A549 (cell line): ENCODE measurements around the gene NFE2L3. TPM values are rescaled to one million over a fixed set of nuclear protein-coding genes. Genes with fewer than 3 reads are reported as not detected.
A peak's percentile ranks its signal among the peaks of the same experiment; 100 is the strongest.

Experiments used
- ATAC-seq, 2 experiments: fragments of 200-7000 bp in 1 of 2; fragments of >200 bp in 1 of 2; cut with Nextera tagmentation in 1 of 2; cut with Tn5 transposase in 1 of 2; 3 replicates each; pipeline versions ENCODE4 v1.8.0 to v1.9.1; 2018 to 2020; ENCODE audit warnings: mild to moderate bottlenecking in 1 of 2, moderate library complexity in 1 of 2
- CTCF ChIA-PET: fragments of 300-600 bp; sonication (Branson Sonifier 250); formaldehyde crosslinking; extraction: SDS; loops from one replicate; lab custom pipeline; 2021; ENCODE audit warnings: antibody characterized with exemption, inconsistent platforms; lab: Yijun Ruan, JAX
- POLR2A ChIA-PET: fragments of 350-600 bp; formaldehyde crosslinking; extraction: SDS; loops from one replicate; lab custom pipeline; 2021; ENCODE audit warnings: antibody characterized with exemption, inconsistent platforms; lab: Yijun Ruan, JAX
- DNase-seq, 2 experiments: peaks; one replicate each; pipeline versions ENCODE4 v3.0.0 to v3.0.0-alpha.2; 2011 to 2016; ENCODE audit warnings: low read depth in 1 of 2, low spot score in 1 of 2
- FAIRE-seq: peaks from 2 replicates; lab custom pipeline; 2011; peaks lifted over from hg19 to GRCh38; lab: Jason Lieb, UNC
- H3K27ac ChIP-seq, 2 experiments: fragments of >200 bp; sonication (Bioruptor Twin); formaldehyde crosslinking; 3 replicates each; pipeline ENCODE4 v1.5.1; 2016 to 2017
- H3K4me1 ChIP-seq: fragments of >200 bp; sonication (Bioruptor Twin); formaldehyde crosslinking; 3 replicates; pipeline ENCODE4 v1.6.1; 2016
- H3K4me2 ChIP-seq: fragments of >200 bp; sonication (Bioruptor Twin); formaldehyde crosslinking; 3 replicates; pipeline ENCODE4 v1.6.1; 2016
- H3K4me3 ChIP-seq: fragments of >200 bp; sonication (Bioruptor Twin); formaldehyde crosslinking; 3 replicates; pipeline ENCODE4 v1.5.1; 2016
- H3K9me3 ChIP-seq: fragments of >200 bp; sonication (Bioruptor Twin); formaldehyde crosslinking; 3 replicates; pipeline ENCODE4 v1.6.1; 2016
- CHD4 ChIP-seq: fragments of 200-600 bp; sonication (generic); IDR thresholded peaks from 2 replicates; pipeline ENCODE4 v1.6.1; 2016; ENCODE audit warnings: antibody characterized with exemption, mild to moderate bottlenecking, borderline replicate concordance
- EHF ChIP-seq: fragments of 250-450 bp; sonication (Bioruptor Pico); IDR thresholded peaks from 2 replicates; pipeline ENCODE4 v1.5.0; 2020; ENCODE audit warnings: mild to moderate bottlenecking
- EP300 ChIP-seq, 2 experiments: fragments of >200 bp; sonication (Bioruptor Twin); formaldehyde crosslinking; IDR thresholded peaks; 2 replicates in 1 of 2; 3 replicates in 1 of 2; pipeline ENCODE4 v1.6.1; 2016 to 2017
- ESRRA ChIP-seq: fragments of 150-350 bp; IDR thresholded peaks from 2 replicates; pipeline ENCODE4 v1.6.1; 2014; ENCODE audit warnings: mild to moderate bottlenecking, low read length, borderline replicate concordance
- FOXS1 ChIP-seq: fragments of 250-450 bp; sonication (Bioruptor Pico); IDR thresholded peaks from 2 replicates; pipeline ENCODE4 v1.5.0; 2020; ENCODE audit warnings: mild to moderate bottlenecking, moderate library complexity
- GATA3 ChIP-seq: IDR thresholded peaks from 2 replicates; pipeline ENCODE4 v1.6.1; 2012; ENCODE audit warnings: borderline replicate concordance
- HDAC2 ChIP-seq: fragments of 200-600 bp; sonication (generic); IDR thresholded peaks from 2 replicates; pipeline ENCODE4 v1.6.1; 2016
- HOXA7 ChIP-seq: fragments of 250-450 bp; sonication (Bioruptor Pico); IDR thresholded peaks from 2 replicates; pipeline ENCODE4 v1.5.0; 2020; ENCODE audit warnings: mild to moderate bottlenecking, moderate library complexity
- HOXB13 ChIP-seq: fragments of 250-450 bp; sonication (Bioruptor Pico); IDR thresholded peaks from 2 replicates; pipeline ENCODE4 v1.5.0; 2020; ENCODE audit warnings: low read depth, mild to moderate bottlenecking, moderate library complexity
- JUN ChIP-seq, 2 experiments: fragments of >200 bp; sonication (Bioruptor Twin); formaldehyde crosslinking; IDR thresholded peaks; 2 replicates in 1 of 2; 3 replicates in 1 of 2; pipeline ENCODE4 v1.6.1; 2016 to 2017
- MAFK ChIP-seq: fragments of 450-650 bp; IDR thresholded peaks from 2 replicates; pipeline ENCODE4 v1.6.1; 2014; ENCODE audit not compliant: partially characterized antibody
- MAZ ChIP-seq: fragments of 150-350 bp; IDR thresholded peaks from 2 replicates; pipeline ENCODE4 v1.6.1; 2014; ENCODE audit warnings: antibody characterized with exemption, low read depth, low read length, borderline replicate concordance
- MYC ChIP-seq: IDR thresholded peaks from 2 replicates; pipeline ENCODE4 v1.6.1; 2012; ENCODE audit warnings: mild to moderate bottlenecking, inconsistent platforms, low read length, improper control_type of control experiment, borderline replicate concordance
- NPAS2 ChIP-seq: fragments of 250-450 bp; sonication (Bioruptor Pico); IDR thresholded peaks from 2 replicates; pipeline ENCODE4 v1.8.0; 2022; ENCODE audit warnings: mild to moderate bottlenecking, moderate library complexity, borderline replicate concordance
- NR3C1 ChIP-seq: fragments of >200 bp; sonication (Bioruptor Twin); formaldehyde crosslinking; IDR thresholded peaks from 3 replicates; pipeline ENCODE4 v1.6.1; 2017
- PHF8 ChIP-seq: fragments of 200-600 bp; sonication (generic); IDR thresholded peaks from 2 replicates; pipeline ENCODE4 v1.6.1; 2016; ENCODE audit warnings: low read depth, mild to moderate bottlenecking, antibody characterized with exemption, moderate library complexity, borderline replicate concordance
- TP53 ChIP-seq: fragments of 250-450 bp; sonication (Bioruptor Pico); IDR thresholded peaks from 2 replicates; pipeline ENCODE4 v1.5.0; 2021; ENCODE audit warnings: mild to moderate bottlenecking, moderate library complexity
- whole genome bisulfite sequencing: methylation state at CpG from one replicate; pipeline ENCODE4 v1.1.6; 2017; ENCODE audit errors: missing lambda C conversion rate; 5-methylcytosine and 5-hydroxymethylcytosine counted together
- polyA plus RNA-seq, 4 experiments: library from polyadenylated mRNA; depleted of rRNA in 3 of 4; stranded (reverse); fragments of >200 nt; fragmentation: RNase III in 1 of 4; extraction: RNeasy Plus Mini Kit Qiagen cat#74134 plus additional on column Dnase treatment in 1 of 4; gene quantifications; 2 replicates in 3 of 4; 3 replicates in 1 of 4; pipeline ENCODE4 v1.2.3, GENCODE V29; 2011 to 2017
- TF ChIP-seq, protein P1 (sequence below): IDR thresholded peaks from 2 replicates; pipeline ENCODE4 v1.6.1; 2012
- TF ChIP-seq, protein P2 (sequence below): fragments of >200 bp; sonication (Bioruptor Twin); formaldehyde crosslinking; IDR thresholded peaks from 3 replicates; pipeline ENCODE4 v1.6.1; 2016
- TF ChIP-seq, protein P3 (sequence below): fragments of >200 bp; sonication (Bioruptor Twin); formaldehyde crosslinking; IDR thresholded peaks from 2 replicates; pipeline ENCODE4 v1.6.1; 2016
- TF ChIP-seq, protein P4 (sequence below): fragments of 150-350 bp; IDR thresholded peaks from 2 replicates; pipeline ENCODE4 v1.6.1; 2014; ENCODE audit warnings: low read depth, mild to moderate bottlenecking, low read length

Gene NFE2L3
- polyA plus RNA-seq, 2 of the 4 experiments (the other 2 are of a cell fraction): 4.9 to 11.4 TPM

DNA sequence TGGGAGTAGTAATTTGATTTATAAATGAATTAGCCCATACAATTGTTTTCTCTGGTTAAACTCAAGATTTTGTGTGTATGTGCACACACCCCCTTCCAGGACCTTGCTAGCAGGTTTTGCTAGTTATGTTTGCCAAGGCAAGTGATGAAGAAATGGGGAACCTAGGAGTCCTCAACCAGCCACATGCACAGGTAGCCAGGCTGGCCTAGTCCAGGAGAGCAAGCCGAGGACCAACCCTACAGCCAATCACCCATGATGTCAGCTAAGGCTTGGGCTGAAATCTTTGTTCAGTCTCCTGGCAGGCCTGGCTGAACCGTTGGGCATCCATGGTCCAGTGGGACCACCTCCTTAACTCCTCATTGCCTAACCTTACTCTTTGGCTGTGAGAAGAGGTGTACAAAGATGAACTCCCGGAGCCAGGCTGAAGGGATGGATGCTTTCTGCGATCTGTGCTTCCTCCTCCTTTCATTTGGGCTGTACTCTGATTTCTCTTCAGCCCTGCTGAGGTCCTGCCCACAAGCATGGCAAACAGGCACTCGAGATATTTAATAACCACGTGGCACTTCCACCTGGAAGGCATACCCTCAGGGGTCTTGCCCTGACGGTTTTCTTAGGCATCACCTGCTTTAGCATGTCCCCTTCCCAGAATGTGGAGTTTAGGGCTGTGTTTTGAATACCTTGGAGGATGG lies 26.4 kb downstream of the NFE2L3 start (continued):
- TF ChIP-seq GATA3: no peak
- no peak for TF ChIP-seq MAZ
- TF ChIP-seq, protein P1, sequence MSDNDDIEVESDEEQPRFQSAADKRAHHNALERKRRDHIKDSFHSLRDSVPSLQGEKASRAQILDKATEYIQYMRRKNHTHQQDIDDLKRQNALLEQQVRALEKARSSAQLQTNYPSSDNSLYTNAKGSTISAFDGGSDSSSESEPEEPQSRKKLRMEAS: no peak
- no peak for TF ChIP-seq MAFK

DNA sequence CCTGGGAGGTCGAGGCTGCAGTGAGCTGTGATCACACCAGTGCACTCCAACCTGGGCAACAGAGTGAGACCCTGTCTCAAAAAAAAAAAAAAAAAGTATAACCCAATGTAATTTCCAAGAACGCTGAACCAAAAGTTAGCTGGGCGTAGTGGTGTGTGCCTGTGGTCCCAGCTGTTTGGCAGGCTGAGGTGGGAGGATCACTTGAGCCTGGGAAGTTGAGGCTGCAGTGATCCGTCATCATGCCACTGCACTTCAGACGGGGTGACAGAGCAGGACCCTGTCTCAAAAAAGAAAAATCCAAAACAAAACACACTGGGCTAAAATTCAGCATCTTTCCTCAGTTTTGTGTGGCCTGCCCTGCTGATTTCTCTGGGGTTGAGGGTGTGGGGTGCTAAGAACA lies 27.4 kb downstream of the NFE2L3 start:
- peak; percentile 1 to 7; a peak in 4 of 6 replicates for ATAC-seq
- POLR2A ChIA-PET: interaction anchor here (0.6 to 2.0 kb wide), 5 partner anchors 18 to 135 kb away, joined by 3 to 5 read pairs (median 4); no protein-coding TSS in a partner anchor
- no peak overlapping the region for H3K4me3 ChIP-seq
- TF ChIP-seq, protein P2, sequence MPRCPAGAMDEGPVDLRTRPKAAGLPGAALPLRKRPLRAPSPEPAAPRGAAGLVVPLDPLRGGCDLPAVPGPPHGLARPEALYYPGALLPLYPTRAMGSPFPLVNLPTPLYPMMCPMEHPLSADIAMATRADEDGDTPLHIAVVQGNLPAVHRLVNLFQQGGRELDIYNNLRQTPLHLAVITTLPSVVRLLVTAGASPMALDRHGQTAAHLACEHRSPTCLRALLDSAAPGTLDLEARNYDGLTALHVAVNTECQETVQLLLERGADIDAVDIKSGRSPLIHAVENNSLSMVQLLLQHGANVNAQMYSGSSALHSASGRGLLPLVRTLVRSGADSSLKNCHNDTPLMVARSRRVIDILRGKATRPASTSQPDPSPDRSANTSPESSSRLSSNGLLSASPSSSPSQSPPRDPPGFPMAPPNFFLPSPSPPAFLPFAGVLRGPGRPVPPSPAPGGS: no peak
- no peak for TF ChIP-seq NR3C1
- TF ChIP-seq CHD4: no peak
- no peak for TF ChIP-seq HDAC2
- TF ChIP-seq HOXA7 (CRISPR knock-in tag): no peak
- no peak for TF ChIP-seq EP300 (IDR thresholded peaks at IDR 0.05)
- no peak for TF ChIP-seq HOXB13 (CRISPR knock-in tag)
- TF ChIP-seq, protein P3, sequence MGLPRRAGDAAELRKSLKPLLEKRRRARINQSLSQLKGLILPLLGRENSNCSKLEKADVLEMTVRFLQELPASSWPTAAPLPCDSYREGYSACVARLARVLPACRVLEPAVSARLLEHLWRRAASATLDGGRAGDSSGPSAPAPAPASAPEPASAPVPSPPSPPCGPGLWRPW: no peak
- TF ChIP-seq PHF8: no peak
- TF ChIP-seq MAZ: no peak
- no peak for TF ChIP-seq TP53 (CRISPR knock-in tag)
- TF ChIP-seq FOXS1: no peak
- no peak for TF ChIP-seq NPAS2 (CRISPR knock-in tag)
- TF ChIP-seq MYC: no peak
- no peak for TF ChIP-seq EHF (CRISPR knock-in tag)
- TF ChIP-seq, protein P4, sequence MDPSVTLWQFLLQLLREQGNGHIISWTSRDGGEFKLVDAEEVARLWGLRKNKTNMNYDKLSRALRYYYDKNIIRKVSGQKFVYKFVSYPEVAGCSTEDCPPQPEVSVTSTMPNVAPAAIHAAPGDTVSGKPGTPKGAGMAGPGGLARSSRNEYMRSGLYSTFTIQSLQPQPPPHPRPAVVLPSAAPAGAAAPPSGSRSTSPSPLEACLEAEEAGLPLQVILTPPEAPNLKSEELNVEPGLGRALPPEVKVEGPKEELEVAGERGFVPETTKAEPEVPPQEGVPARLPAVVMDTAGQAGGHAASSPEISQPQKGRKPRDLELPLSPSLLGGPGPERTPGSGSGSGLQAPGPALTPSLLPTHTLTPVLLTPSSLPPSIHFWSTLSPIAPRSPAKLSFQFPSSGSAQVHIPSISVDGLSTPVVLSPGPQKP: no peak
- TF ChIP-seq JUN (IDR thresholded peaks at IDR 0.05): no peak
- TF ChIP-seq, all 56 proteins: peak for 0
- 82% methylated on average over 5 of the region's 5 CpGs for WGBS
- H3K9me3 ChIP-seq: no peaks in the 10 kb centered on the region
- peaks cover 29% of the 10 kb centered on the region for H3K4me1 ChIP-seq
- no peak overlapping the region for H3K27ac ChIP-seq
- CTCF ChIA-PET: interaction anchor here (0.9 to 5.4 kb wide), 6 partner anchors 11 to 186 kb away, joined by 3 to 39 read pairs (median 3); no protein-coding TSS in a partner anchor
- no peak overlapping the region for H3K4me2 ChIP-seq
- DNase-seq (no peak), FAIRE-seq (no peak)

DNA sequence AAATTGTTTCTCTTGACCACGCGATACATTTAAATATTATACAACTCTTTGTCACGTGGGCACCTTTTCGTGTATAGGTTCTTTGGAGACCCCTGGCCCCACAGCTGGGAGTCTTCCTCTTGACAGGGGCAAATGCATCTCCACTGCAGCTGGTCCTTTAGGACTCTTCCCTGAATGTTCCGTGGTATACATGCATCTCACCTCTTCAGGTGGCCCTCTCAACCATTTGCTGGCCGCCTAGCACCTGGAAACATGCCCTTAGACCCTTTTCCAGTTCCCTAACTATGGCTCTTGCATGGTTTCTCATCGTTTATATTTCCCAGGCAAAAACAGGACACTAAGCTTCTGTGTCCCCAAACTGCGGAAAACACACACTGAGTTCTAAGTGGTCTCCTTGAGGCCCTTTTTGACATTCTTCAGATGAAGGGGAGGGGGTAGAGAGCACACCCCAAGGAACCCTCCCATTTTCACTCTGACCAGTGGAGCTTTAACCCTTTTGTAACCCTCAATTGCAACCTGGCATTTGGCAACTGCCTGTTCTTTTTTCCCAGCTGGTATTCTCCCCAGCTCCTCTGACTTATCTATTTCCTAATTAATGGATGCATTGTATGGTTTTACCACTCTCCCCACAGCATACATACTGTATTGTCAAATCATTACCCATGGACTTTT lies 28.0 kb downstream of the NFE2L3 start:
- ChIA-PET CTCF (interaction anchor here (0.8 to 5.4 kb wide), 10 partner anchors 11 to 287 kb away, joined by 3 to 39 read pairs (median 3); partner anchors contain the start of gene NFE2L3), POLR2A (interaction anchor here (0.6 to 2.0 kb wide), 7 partner anchors 9 to 134 kb away, joined by 3 to 5 read pairs (median 4); partner anchors contain the start of gene NFE2L3)
- no peak overlapping the region for H3K4me2 ChIP-seq
- H3K4me3 ChIP-seq: no peak overlapping the region
- FAIRE-seq (no peak), ATAC-seq (peak; percentile 4 to 7; a peak in 4 of 6 replicates), DNase-seq (no peak)
- WGBS: 66% methylated on average over 8 of the region's 8 CpGs
- no peak for TF ChIP-seq ESRRA
- TF ChIP-seq CHD4: no peak
- TF ChIP-seq, protein P4: no peak
- H3K4me1 ChIP-seq: peaks cover 34% of the 10 kb centered on the region
- no peaks in the 10 kb centered on the region for H3K9me3 ChIP-seq
- no peak overlapping the region for H3K27ac ChIP-seq
